C4-2B (cell line): ENCODE data around the gene CUEDC1.

Experiments used
- H3K27ac ChIP-seq: fragments of 450-650 bp; 2 replicates; pipeline ENCODE4 v1.5.1; 2017
- ZFX ChIP-seq: fragments of 450-650 bp; IDR thresholded peaks from 2 replicates; pipeline ENCODE4 v1.6.1; 2017
- TF ChIP-seq, protein P1 (sequence below): fragments of 450-650 bp; conservative IDR thresholded peaks from 2 replicates; pipeline ENCODE4 v1.5.1; 2017; ENCODE audit warnings: mild to moderate bottlenecking

CUEDC1 gene

DNA sequence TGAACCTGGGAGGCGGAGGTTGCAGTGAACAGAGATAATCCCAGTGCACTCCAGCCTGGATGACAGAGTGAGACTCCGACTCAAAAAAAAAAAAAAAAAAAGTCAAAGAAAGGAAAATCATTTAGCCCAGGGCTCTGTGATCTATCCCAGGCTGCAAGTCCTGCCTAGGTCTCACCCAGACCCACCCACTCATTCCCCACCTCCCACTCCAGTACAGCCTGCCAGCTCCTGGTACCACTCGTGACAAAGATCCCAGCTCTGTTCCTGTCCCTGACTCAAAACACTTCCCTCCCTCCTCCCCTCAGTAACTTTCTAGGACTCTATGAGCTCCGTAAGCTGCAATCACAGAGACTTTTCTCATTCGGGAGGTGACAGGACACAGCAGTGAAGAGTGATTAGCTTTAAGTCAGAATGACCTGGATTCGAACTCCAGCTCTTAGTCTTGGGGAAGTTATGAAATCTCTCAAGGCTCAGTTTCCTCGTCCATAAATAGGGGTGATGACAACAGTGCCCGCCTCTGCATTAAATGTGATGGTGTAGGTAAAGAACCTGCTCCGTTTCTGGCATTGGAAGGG lies 77.3 kb downstream of the CUEDC1 start:
- H3K27ac ChIP-seq, result no peak overlapping the region
- no peak for TF ChIP-seq ZFX
- TF ChIP-seq, protein P1, sequence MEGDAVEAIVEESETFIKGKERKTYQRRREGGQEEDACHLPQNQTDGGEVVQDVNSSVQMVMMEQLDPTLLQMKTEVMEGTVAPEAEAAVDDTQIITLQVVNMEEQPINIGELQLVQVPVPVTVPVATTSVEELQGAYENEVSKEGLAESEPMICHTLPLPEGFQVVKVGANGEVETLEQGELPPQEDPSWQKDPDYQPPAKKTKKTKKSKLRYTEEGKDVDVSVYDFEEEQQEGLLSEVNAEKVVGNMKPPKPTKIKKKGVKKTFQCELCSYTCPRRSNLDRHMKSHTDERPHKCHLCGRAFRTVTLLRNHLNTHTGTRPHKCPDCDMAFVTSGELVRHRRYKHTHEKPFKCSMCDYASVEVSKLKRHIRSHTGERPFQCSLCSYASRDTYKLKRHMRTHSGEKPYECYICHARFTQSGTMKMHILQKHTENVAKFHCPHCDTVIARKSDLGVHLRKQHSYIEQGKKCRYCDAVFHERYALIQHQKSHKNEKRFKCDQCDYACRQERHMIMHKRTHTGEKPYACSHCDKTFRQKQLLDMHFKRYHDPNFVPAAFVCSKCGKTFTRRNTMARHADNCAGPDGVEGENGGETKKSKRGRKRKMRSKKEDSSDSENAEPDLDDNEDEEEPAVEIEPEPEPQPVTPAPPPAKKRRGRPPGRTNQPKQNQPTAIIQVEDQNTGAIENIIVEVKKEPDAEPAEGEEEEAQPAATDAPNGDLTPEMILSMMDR, result no peak

DNA sequence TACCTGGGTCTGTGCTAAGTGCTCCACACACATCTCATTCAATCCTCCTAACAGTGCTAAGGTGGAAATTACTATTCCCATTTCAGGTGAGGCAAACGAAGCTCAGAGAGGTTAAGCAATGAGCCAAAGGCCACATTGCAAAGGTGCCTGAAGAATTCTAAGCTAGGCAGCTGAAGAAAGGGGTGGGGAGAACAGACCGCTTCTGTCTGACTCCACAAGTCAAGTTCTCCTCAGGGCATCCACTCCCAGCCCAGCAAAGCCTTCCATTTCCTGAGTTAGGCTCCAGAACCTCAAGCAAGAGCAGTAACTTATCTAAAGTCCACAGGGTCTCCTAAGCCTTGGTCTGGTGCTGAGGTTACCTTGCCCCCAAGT lies 78.4 kb downstream of the CUEDC1 start:
- H3K27ac ChIP-seq, result no peak overlapping the region
- TF ChIP-seq ZFX, result no peak
- TF ChIP-seq, protein P1, result no peak

DNA sequence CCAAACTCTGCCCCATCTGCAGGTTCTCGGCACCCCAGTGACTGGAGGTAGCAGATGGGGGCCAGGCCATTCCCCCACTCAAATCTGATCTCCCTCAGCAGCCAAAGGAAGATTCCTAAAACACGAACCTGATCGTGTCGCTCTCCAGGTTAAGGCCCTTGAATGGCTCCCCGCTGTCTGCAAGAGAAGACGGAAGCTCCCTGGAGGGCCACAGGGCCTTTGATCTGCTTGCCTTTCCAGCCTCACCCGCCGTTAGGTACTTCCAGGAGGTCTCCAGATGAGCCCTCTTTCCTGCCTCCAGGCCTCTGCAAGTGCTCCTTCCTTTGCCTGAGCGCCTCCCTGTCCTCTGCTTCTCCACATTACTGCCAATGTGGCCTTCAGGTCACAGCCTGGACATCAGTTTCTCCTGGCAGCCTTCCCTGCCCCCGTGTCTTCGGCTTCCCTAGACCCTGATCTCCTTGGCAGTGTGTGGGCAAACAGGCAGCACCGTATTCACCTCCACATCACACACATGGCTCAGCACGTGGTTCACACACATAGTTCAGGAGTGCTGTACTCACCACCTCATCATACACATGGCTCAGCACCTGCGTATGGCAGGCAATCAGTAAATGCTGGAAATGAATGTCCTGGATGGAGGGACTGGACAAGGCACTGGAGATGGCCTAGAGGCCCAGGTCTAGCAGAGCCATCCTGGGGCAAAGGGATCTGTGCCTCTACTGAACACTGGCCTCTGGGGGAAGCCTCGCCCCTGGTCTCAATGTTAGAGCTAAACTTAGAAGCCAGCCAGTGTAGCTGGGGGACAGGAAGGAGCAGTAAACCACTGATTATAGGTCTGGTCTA lies 79.0 kb downstream of the CUEDC1 start:
- TF ChIP-seq, protein P1, result no peak
- TF ChIP-seq ZFX, result no peak
- H3K27ac ChIP-seq, result no peak overlapping the region

DNA sequence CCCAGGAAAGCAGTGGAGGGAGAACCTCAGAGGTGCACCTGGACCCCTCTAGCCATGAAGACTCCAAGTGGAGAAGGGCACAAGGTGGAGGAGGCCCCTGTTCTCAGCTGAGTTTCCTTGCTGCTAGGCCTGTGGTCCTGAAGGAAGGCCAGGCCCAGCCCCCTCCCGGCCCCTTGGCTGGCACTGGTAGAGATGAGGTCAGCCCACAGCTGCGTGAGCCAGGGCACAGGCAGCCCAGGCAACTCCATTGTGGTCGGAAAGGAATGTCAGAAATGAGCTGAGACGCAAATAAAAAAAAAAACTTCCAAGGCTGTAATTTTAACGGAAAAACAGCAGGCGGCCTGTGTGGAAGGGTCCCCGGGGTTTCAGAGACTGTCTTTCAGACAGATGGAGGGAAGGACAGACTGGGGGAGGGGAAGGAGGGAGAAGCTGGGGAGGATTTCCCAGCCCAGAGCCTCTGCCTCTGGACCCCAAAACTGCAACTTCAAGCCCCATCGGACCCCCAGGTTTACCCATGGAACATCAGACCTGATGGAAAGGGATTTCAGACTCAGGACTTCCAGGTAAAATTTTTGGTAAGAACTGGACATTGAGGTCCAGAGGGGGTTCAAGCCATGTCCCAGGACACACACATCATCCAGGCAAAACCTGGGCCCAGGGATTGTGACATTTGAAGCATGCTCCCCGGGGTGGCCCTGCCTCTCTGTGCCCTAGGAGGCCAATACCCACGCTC lies 79.8 kb downstream of the CUEDC1 start:
- H3K27ac ChIP-seq, result no peak overlapping the region
- TF ChIP-seq ZFX, result no peak
- TF ChIP-seq, protein P1, result no peak

DNA sequence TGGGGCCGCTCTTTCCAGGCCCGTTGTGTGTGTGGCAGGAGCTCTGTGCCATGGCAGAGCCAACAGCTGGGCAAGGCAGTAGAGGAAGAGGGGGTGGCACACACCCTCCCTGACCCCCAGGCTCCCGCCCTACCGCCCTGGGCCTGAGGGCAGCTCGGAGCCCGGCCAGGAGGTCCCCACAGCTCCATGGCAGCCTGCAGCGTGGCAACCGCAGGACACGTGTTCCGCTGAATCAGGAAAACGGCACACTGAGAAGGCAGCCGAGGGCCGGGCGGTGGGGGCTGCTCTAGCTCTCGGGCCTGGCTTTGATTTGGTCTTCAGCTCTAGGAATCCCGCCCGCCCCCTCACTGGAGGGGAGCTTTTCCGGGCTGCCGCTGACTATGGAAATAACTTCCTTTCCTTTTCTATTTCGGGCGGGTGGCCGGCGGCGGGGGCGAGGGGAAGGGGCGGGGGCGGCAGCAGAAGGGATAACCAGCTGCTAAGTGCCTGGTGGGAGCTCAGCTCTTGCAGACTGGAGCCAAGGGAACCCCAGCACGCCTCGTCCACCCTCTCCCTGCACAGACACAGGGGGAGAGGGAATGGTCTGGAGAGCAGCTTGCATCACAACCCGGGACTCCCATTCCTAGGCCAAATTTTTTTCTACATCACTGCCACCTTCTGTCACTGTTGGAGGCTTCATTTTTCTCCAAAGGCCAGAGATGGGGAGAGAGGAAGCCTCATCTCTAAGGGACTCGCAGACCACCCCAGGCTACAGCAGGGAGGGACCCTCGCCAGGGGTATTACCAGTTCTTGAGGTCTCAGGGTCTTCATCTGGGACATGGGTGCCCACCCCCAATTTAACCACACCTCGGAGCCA lies 80.5 kb downstream of the CUEDC1 start:
- TF ChIP-seq, protein P1, result no peak
- TF ChIP-seq ZFX, result no peak
- no peak overlapping the region for H3K27ac ChIP-seq

DNA sequence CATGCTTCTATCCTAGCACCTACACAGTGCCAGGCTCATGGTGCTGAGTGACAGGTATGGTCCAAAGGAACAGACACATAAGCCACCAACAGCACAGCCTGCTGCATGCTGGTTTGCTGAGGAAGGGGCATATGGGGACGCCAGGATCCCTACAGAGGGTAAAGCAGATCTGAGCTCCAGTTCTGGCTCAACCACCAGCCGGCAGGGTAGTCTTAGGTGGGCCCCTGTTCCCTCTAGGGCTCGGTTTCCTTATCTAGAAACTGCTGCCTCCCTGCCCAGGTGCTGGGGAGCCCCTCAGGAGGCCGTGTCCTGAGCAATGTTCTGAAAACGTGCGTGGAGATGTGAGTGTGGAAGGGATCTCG lies 81.2 kb downstream of the CUEDC1 start:
- H3K27ac ChIP-seq, result no peak overlapping the region
- no peak for TF ChIP-seq ZFX
- TF ChIP-seq, protein P1, result no peak
